Activated CD8-positive, alpha-beta memory T cell treated with anti-CD3 and anti-CD28 coated beads, Interleukin-2, amount 10 ng/mL, durations not matched to agents 7 days and 5 days (primary cell): ENCODE data around the gene PHYKPL. TPM values are rescaled to one million over a fixed set of nuclear protein-coding genes. Genes with fewer than 3 reads are reported as not detected.

ENCODE experiments used
- ATAC-seq: fragments of 150-1000 bp; cut with Tn5 transposase; one replicate; pipeline ENCODE4 v1.10.0; 2021; ENCODE audit warnings: moderate library complexity
- CTCF ChIA-PET: fragments of 350-600 bp; sonication (Branson Sonifier 250); formaldehyde crosslinking; loops from one replicate; lab custom pipeline; 2021; ENCODE audit warnings: antibody characterized with exemption; lab: Charles Lee
- DNase-seq: peaks from one replicate; pipeline ENCODE4 v3.0.0-alpha.2; 2020
- H3K27ac Mint-ChIP-seq: one replicate; pipeline ENCODE4 v1.8.0; 2021; ENCODE audit warnings: mild to moderate bottlenecking, mixed read lengths
- H3K27me3 Mint-ChIP-seq: one replicate; pipeline ENCODE4 v1.8.0; 2021; ENCODE audit warnings: mixed read lengths
- H3K36me3 Mint-ChIP-seq: one replicate; pipeline ENCODE4 v1.8.0; 2021; ENCODE audit warnings: mild to moderate bottlenecking, mixed read lengths
- H3K4me1 Mint-ChIP-seq: one replicate; pipeline ENCODE4 v1.8.0; 2021; ENCODE audit warnings: mixed read lengths
- H3K4me3 Mint-ChIP-seq: one replicate; pipeline ENCODE4 v1.8.0; 2021; ENCODE audit warnings: mild to moderate bottlenecking, moderate library complexity, mixed read lengths
- H3K9me3 Mint-ChIP-seq: one replicate; pipeline ENCODE4 v1.8.0; 2022; ENCODE audit warnings: low read depth, mixed read lengths
- total RNA-seq, 2 experiments: library from RNA; stranded (reverse); gene quantifications; one replicate each; pipeline ENCODE4 v1.2.3, GENCODE V29; 2021

Gene PHYKPL
- total RNA-seq, 2 experiments from 2014 or later, result 117 to 120 TPM

DNA sequence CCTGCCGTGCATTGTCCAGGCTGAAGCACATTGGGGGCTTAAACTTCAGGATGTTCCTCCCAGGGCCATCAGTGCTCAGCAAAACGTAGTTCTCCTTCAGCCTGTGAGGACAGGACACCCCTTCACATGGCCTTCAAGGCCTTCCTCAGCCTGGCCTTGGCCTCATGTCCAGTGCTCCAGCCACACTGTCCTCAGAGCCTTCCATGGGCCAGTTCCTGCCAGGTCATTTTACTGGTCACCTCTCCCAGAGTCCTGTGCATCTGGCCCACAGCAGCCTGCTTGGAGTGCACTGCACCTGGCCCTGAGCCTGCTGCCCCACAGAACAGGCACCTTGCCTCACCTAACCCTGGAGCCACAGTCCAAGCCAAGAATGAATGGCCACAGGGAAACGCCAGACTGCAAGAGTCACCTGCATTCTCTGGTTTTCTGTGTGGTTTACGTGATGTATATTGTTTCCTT lies 19.6 kb downstream of the PHYKPL start:
- no peaks in the 10 kb centered on the region for H3K9me3 Mint-ChIP-seq
- peak overlapping the region; percentile 22 for H3K27ac Mint-ChIP-seq
- peaks cover 70% of the 10 kb centered on the region for H3K36me3 Mint-ChIP-seq
- no peak overlapping the region for H3K4me3 Mint-ChIP-seq
- ATAC-seq (no peak), DNase-seq (no peak)
- no peaks in the 10 kb centered on the region for H3K27me3 Mint-ChIP-seq
- H3K4me1 Mint-ChIP-seq, result peaks cover 22% of the 10 kb centered on the region
- CTCF ChIA-PET, result interaction anchor here (1.8 kb wide), 1 partner anchor 8 kb away, joined by 4 read pairs; the partner anchor contains the start of gene HNRNPAB

DNA sequence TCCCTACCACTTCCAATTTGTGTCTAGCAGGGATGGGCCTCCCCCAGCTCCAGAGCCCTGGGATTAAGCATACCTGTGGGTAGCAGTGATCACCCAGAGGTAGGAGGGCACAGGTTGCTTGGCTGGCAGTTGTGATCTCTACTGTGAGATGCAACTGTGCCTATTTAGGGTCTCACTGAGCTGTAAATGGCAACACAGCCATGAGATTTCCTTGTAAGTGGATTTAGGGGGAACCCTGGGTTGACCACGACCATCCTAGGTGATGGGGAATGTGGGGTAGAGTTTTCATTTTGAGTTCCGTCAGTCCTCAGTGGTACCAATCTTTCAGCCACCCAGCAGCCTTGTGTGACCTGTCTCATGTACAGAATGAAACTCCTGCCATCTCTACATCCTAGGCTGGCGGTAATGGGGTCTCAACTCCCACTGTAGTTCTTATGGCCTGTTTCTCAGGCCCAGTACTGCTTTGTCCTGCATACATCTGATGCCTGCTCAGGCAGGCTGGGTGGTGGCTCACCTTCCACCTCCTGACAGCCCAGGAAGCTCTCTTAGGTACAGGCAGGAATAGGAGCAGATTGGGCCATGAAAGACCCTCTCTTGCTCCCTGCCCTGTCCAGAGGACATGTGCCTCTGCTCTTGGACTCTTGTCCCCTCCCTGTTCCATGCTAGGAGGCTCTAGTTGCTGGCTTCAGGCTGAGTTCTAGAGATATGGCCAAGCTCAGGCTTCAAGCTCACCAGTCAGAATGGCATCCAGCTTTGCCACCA lies 20.2 kb downstream of the PHYKPL start:
- CTCF ChIA-PET, result interaction anchor here (1.2 kb wide), 1 partner anchor 9 kb away, joined by 3 read pairs; no protein-coding TSS in a partner anchor

GRCh38 chr5:178211095-178212048 lies 21.2 kb downstream of the PHYKPL start:
- Mint-ChIP-seq H3K4me3 (no peak overlapping the region), H3K27ac (peak overlapping the region; percentile 62), H3K27me3 (no peaks in the 10 kb centered on the region), H3K4me1 (peaks cover 38% of the 10 kb centered on the region), H3K9me3 (no peaks in the 10 kb centered on the region), H3K36me3 (peaks cover 78% of the 10 kb centered on the region)
- ATAC-seq (no peak), DNase-seq (no peak)
- CTCF ChIA-PET, result interaction anchor here (1.2 to 1.7 kb wide), 3 partner anchors 11 to 26 kb away, joined by 3 to 6 read pairs (median 5); no protein-coding TSS in a partner anchor

More for the DNA sequence above, 20.2 kb downstream of the PHYKPL start:
- H3K36me3 Mint-ChIP-seq, result peaks cover 74% of the 10 kb centered on the region
- no peaks in the 10 kb centered on the region for H3K27me3 Mint-ChIP-seq
- no peaks in the 10 kb centered on the region for H3K9me3 Mint-ChIP-seq
- H3K4me1 Mint-ChIP-seq, result peaks cover 28% of the 10 kb centered on the region
- H3K4me3 Mint-ChIP-seq, result no peak overlapping the region
- ATAC-seq (no peak), DNase-seq (no peak)
- H3K27ac Mint-ChIP-seq, result peak overlapping the region; percentile 62

GRCh38 chr5:178210686-178211085 lies 21.9 kb downstream of the PHYKPL start:
- ATAC-seq (no peak), DNase-seq (no peak)
- CTCF ChIA-PET, result interaction anchor here (1.5 to 1.7 kb wide), 2 partner anchors 11 to 27 kb away, joined by 5 to 6 read pairs; no protein-coding TSS in a partner anchor
- H3K36me3 Mint-ChIP-seq, result peaks cover 80% of the 10 kb centered on the region
- peaks cover 42% of the 10 kb centered on the region for H3K4me1 Mint-ChIP-seq
- no peak overlapping the region for H3K4me3 Mint-ChIP-seq
- no peak overlapping the region for H3K27ac Mint-ChIP-seq
- no peaks in the 10 kb centered on the region for H3K27me3 Mint-ChIP-seq
- no peaks in the 10 kb centered on the region for H3K9me3 Mint-ChIP-seq

DNA sequence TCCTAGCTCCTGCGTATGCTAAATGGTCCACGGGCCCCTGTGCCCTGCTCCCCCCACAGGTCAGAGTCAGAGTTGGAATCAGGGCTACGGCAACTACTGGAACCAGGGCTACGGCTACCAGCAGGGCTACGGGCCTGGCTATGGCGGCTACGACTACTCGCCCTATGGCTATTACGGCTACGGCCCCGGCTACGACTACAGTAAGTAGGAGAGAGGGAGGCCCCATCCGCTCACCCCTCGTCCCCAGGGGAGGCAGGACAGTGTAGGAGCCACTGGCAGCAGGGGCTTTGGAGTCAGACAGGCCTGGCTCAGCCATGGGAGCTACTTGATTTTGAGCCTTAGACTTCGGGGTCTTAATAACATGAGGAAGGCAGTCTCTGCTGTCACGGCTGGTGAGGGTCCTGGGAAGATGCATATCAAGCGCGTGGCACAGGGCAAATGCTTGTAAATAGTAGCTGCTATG lies 22.5 kb downstream of the PHYKPL start:
- Mint-ChIP-seq H3K27me3 (no peaks in the 10 kb centered on the region), H3K4me3 (no peak overlapping the region), H3K36me3 (peaks cover 82% of the 10 kb centered on the region), H3K9me3 (no peaks in the 10 kb centered on the region), H3K27ac (no peak overlapping the region), H3K4me1 (peaks cover 42% of the 10 kb centered on the region)
- ATAC-seq, result no peak
- no peak for DNase-seq
- CTCF ChIA-PET, result interaction anchor here (1.5 to 1.7 kb wide), 2 partner anchors 10 to 28 kb away, joined by 5 to 6 read pairs; no protein-coding TSS in a partner anchor

DNA sequence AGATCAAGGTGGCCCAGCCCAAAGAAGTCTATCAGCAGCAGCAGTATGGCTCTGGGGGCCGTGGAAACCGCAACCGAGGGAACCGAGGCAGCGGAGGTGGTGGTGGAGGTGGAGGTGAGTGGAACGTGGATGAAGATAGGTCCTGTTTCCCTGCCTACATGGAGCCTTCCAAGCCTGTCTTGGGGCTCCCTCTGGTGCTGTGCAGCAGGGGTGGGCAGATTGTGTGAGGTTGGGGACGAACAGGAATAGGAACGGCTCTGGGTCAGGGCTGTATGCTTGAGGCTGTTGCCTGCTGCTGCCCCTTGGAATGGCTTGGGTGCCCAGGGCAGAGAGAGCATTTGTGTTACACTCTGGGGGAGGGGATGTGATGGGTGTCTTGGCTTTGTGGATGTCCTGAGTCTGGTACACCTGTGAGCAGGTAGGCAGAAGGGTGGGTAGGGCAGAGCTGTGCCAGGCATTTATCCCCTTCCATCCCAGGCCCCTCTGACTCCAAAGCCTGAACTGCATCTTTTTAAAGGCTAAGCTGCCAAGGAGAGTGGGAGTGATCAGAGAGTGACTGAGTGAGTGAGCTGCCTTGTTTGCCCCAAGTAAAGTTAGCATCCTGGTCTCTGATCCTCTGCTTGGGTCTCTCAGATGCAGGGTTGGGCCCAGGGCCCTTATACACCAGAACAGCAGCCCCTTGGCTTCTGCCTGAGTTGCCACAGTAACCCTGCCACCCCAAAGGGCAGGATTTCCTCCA lies 23.1 kb downstream of the PHYKPL start:
- H3K4me3 Mint-ChIP-seq, result no peak overlapping the region
- peaks cover 42% of the 10 kb centered on the region for H3K4me1 Mint-ChIP-seq
- H3K27me3 Mint-ChIP-seq, result no peaks in the 10 kb centered on the region

GRCh38 chr5:178208540-178209227 lies 23.9 kb downstream of the PHYKPL start:
- H3K9me3 Mint-ChIP-seq, result no peaks in the 10 kb centered on the region
- peaks cover 2% of the 10 kb centered on the region for H3K27me3 Mint-ChIP-seq
- H3K4me1 Mint-ChIP-seq, result peaks cover 44% of the 10 kb centered on the region
- H3K27ac Mint-ChIP-seq, result peak overlapping the region; percentile 16
- peaks cover 75% of the 10 kb centered on the region for H3K36me3 Mint-ChIP-seq
- DNase-seq (no peak), ATAC-seq (no peak)
- CTCF ChIA-PET, result no interaction called here
- H3K4me3 Mint-ChIP-seq, result no peak overlapping the region

More for the DNA sequence above, 23.1 kb downstream of the PHYKPL start:
- no peak for ATAC-seq
- CTCF ChIA-PET, result interaction anchor here (1.5 kb wide), 1 partner anchor 10 kb away, joined by 5 read pairs; no protein-coding TSS in a partner anchor
- Mint-ChIP-seq H3K36me3 (peaks cover 78% of the 10 kb centered on the region), H3K9me3 (no peaks in the 10 kb centered on the region), H3K27ac (peak overlapping the region; percentile 16)
- DNase-seq, result no peak

GRCh38 chr5:178207917-178208280 lies 24.7 kb downstream of the PHYKPL start:
- Mint-ChIP-seq H3K27me3 (peaks cover 2% of the 10 kb centered on the region), H3K27ac (peak overlapping the region; percentile 22), H3K4me1 (peaks cover 40% of the 10 kb centered on the region), H3K36me3 (peaks cover 68% of the 10 kb centered on the region), H3K4me3 (peak overlapping the region; percentile 1), H3K9me3 (no peaks in the 10 kb centered on the region)
- CTCF ChIA-PET, result interaction anchor here (1.2 kb wide), 1 partner anchor 27 kb away, joined by 3 read pairs; no protein-coding TSS in a partner anchor
- ATAC-seq (no peak), DNase-seq (no peak)

GRCh38 chr5:178207183-178207916 lies 25.3 kb downstream of the PHYKPL start:
- H3K4me1 Mint-ChIP-seq, result peaks cover 41% of the 10 kb centered on the region
- H3K9me3 Mint-ChIP-seq, result no peaks in the 10 kb centered on the region
- ATAC-seq (no peak), DNase-seq (no peak)
- H3K36me3 Mint-ChIP-seq, result peaks cover 64% of the 10 kb centered on the region
- CTCF ChIA-PET, result interaction anchor here (1.2 kb wide), 1 partner anchor 28 kb away, joined by 3 read pairs; no protein-coding TSS in a partner anchor
- peaks cover 2% of the 10 kb centered on the region for H3K27me3 Mint-ChIP-seq
- no peak overlapping the region for H3K4me3 Mint-ChIP-seq
- peak overlapping the region; percentile 79 for H3K27ac Mint-ChIP-seq

DNA sequence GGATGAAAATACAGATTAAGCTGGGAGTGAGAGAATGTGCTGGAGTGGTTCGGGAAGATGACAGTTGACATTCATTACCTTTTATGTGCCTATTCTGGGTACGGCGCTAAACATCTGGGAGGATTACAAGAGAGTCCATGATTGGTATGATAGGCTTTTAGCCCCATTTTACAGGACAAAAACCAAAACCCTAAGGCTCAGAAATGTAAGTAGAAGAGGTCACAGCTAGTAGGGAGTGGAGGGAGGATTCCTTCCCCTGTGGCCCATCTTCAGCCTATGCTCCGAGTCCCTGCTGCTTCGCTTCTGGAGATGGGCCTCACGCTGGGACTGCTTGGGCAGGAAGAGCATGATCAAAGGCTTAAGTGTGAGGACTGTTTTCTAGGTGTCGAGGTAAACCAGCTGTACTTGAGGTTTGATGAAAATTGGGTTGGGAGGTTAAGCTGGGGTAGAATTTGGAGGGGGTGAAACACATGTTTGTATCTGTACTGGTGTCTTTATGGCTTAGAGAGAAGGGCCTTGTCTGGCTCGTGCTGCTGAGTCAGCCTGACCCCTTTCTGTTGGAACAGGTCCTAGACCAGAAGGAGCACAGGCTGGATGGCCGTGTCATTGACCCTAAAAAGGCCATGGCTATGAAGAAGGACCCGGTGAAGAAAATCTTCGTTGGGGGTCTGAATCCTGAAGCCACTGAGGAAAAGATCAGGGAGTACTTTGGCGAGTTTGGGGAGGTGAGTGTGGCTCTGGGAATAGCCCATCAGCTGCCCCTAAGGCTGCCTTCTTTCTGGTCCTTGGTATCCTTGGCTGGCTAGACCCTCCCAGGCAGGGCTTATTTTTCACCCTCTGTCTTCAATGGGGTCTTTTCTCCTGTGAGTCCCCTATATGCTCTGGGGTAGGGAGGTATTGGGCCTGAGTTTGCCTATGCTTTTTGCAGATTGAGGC lies 26.2 kb downstream of the PHYKPL start:
- peak overlapping the region; percentile 85 for H3K4me3 Mint-ChIP-seq
- H3K36me3 Mint-ChIP-seq, result peaks cover 58% of the 10 kb centered on the region
- H3K4me1 Mint-ChIP-seq, result peaks cover 39% of the 10 kb centered on the region
- peak overlapping the region; percentile 79 for H3K27ac Mint-ChIP-seq
- CTCF ChIA-PET, result interaction anchor here (0.8 to 1.2 kb wide), 2 partner anchors 29 to 31 kb away, joined by 3 read pairs; no protein-coding TSS in a partner anchor
- no peaks in the 10 kb centered on the region for H3K9me3 Mint-ChIP-seq
- no peak for DNase-seq
- peaks cover 2% of the 10 kb centered on the region for H3K27me3 Mint-ChIP-seq
- no peak for ATAC-seq

GRCh38 chr5:178205749-178206047 lies 26.9 kb downstream of the PHYKPL start:
- Mint-ChIP-seq H3K4me1 (peaks cover 39% of the 10 kb centered on the region), H3K27ac (peak overlapping the region; percentile 79), H3K36me3 (peaks cover 54% of the 10 kb centered on the region), H3K4me3 (peak overlapping the region; percentile 85), H3K9me3 (no peaks in the 10 kb centered on the region), H3K27me3 (peaks cover 2% of the 10 kb centered on the region)
- CTCF ChIA-PET, result interaction anchor here (0.8 kb wide), 1 partner anchor 32 kb away, joined by 3 read pairs; no protein-coding TSS in a partner anchor
- DNase-seq (no peak), ATAC-seq (no peak)
